Measurements from ENCODE around the gene APBA2.

The APBA2 gene

DNA sequence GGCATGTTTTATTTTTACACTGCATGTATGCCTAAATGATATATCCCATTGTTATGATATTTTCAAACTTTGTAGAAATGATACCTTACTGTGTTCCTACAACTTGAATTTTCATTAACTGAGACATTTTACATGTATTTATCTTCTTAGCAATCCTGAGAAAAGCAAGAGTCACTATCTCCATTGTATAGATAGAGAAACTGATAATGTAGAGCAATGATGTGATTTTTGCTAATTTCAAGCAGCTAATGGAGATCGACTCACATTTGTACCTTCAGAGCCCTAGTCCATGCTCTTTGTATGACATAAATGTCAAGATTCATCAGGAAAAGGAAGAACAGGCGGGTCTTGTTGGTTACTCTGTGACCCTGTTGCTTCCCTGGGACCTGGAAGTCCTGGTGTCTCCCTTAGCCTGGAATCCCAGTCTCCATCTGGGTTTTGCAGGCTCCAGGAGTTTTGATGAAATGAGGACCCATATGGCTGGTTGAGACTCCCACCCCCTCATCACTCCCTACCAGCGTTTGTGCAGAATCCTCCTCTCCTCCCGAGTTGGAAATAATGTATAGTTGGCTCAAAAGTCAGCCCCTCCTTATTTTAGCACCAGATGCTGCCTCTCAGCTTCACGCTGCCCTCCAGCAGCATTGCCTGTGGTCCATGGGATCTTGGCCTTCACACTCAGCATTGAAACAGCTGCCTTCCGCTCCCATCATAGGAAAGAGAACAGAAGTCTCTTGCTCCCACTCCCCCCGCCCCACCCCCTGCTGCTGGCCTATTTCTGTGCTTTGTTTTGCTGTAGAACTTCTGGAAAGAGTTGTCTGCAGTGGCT lies 67.1 kb downstream of the APBA2 start:
- no peak overlapping the region for H3K27ac ChIP-seq (ENCODE audit: low read depth, low read length)
- H3K4me1 ChIP-seq (ENCODE audit: control insufficient read depth in 5 of 5, insufficient read depth in 5 of 5, low read length in 5 of 5), result no peaks in the 10 kb centered on the region
- H3K36me3 ChIP-seq (ENCODE audit: control insufficient read depth in 5 of 5, insufficient read depth in 5 of 5, low read length in 5 of 5), result no peaks in the 10 kb centered on the region
- H3K4me3 ChIP-seq (ENCODE audit: low read depth in 1 of 5, low read length in 5 of 5), result no peak overlapping the region
- H3K9ac ChIP-seq (ENCODE audit: low read length in 5 of 5), result no peak overlapping the region
- peaks cover 0 to 17% (median 7%) of the 10 kb centered on the region in 5 donors for H3K27me3 ChIP-seq (ENCODE audit: control insufficient read depth in 5 of 5, insufficient read depth in 4 of 5, low read length in 5 of 5)
- H3K9me3 ChIP-seq (ENCODE audit: control insufficient read depth in 5 of 5, low read length in 5 of 5), result no peaks in the 10 kb centered on the region

DNA sequence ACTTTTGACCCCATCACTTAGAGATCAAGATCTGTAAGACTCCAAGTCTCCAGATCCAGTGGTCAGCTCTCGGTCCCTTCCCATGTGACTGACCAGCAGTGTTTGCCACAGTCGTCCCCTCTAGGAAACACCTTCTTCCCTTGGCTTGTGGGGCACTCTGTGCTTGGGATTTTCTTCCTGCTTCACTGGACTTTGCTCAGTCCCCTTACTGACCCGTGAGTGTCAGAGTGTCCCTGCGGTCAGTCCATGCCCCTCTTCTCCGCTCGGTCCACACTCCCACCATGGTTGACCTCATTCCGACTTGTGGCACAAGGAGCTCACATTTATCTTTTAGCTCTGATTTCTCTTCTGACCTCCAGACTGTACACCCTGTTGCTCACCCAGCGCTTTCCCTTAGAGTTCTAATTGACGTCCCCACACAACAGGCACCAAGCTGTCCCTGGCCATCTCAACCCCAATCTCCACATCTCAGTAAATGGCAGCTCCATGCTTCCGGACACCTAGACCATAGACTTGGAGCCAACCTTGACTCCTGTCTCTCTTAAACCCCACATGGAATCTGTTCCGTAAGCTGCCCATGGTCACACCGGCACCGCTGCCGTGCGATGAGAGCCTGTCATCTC lies 67.9 kb downstream of the APBA2 start:
- Histone ChIP-seq H3K9me3 (ENCODE audit: control insufficient read depth in 5 of 5, low read length in 5 of 5) (no peaks in the 10 kb centered on the region), H3K27me3 (ENCODE audit: control insufficient read depth in 5 of 5, insufficient read depth in 4 of 5, low read length in 5 of 5) (peaks cover 0 to 17% (median 7%) of the 10 kb centered on the region in 5 donors), H3K4me3 (ENCODE audit: low read depth in 1 of 5, low read length in 5 of 5) (no peak overlapping the region), H3K4me1 (ENCODE audit: control insufficient read depth in 5 of 5, insufficient read depth in 5 of 5, low read length in 5 of 5) (no peaks in the 10 kb centered on the region), H3K36me3 (ENCODE audit: control insufficient read depth in 5 of 5, insufficient read depth in 5 of 5, low read length in 5 of 5) (no peaks in the 10 kb centered on the region), H3K9ac (ENCODE audit: low read length in 5 of 5) (no peak overlapping the region), H3K27ac (ENCODE audit: low read depth, low read length) (no peak overlapping the region)

DNA sequence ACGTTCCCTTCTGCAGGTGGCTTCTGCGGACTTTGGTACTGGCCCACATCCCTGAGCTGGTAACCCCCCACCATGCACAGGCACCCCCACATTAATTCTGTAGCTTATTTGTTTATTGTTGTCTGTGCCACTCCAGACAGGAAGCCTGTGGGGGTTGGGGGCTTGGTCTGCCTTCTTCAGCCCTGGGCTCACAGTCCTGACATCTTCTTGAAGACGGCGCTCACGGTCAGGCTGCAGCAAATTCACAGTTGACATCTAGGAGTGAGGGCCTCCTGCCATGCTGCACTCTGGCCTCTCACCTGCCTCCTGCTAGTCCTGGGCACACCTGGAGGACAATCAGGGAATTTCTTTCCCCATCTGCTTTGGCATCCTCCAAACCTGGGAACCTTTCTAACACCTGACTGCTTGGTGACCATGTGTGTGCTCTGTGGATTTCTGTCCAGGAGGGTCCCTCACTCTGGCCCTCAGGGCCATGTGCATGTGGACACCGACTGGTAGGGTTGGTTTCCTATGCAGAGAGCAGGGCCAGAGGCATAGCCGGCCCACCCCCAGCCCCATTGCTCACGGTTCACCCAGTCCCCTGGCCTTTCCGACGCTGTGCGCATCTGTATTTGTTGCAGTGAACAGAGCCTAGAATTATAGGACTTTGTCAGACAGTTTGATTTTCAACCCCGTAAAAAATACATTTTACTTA lies 68.8 kb downstream of the APBA2 start:
- H3K27ac ChIP-seq (ENCODE audit: low read depth, low read length), result no peak overlapping the region
- H3K36me3 ChIP-seq (ENCODE audit: control insufficient read depth in 5 of 5, insufficient read depth in 5 of 5, low read length in 5 of 5), result no peaks in the 10 kb centered on the region
- H3K4me3 ChIP-seq (ENCODE audit: low read depth in 1 of 5, low read length in 5 of 5), result no peak overlapping the region
- H3K27me3 ChIP-seq (ENCODE audit: control insufficient read depth in 5 of 5, insufficient read depth in 4 of 5, low read length in 5 of 5), result peaks cover 0 to 12% (median 7%) of the 10 kb centered on the region in 5 donors
- H3K4me1 ChIP-seq (ENCODE audit: control insufficient read depth in 5 of 5, insufficient read depth in 5 of 5, low read length in 5 of 5), result no peaks in the 10 kb centered on the region
- no peaks in the 10 kb centered on the region for H3K9me3 ChIP-seq (ENCODE audit: control insufficient read depth in 5 of 5, low read length in 5 of 5)
- no peak overlapping the region for H3K9ac ChIP-seq (ENCODE audit: low read length in 5 of 5)

DNA sequence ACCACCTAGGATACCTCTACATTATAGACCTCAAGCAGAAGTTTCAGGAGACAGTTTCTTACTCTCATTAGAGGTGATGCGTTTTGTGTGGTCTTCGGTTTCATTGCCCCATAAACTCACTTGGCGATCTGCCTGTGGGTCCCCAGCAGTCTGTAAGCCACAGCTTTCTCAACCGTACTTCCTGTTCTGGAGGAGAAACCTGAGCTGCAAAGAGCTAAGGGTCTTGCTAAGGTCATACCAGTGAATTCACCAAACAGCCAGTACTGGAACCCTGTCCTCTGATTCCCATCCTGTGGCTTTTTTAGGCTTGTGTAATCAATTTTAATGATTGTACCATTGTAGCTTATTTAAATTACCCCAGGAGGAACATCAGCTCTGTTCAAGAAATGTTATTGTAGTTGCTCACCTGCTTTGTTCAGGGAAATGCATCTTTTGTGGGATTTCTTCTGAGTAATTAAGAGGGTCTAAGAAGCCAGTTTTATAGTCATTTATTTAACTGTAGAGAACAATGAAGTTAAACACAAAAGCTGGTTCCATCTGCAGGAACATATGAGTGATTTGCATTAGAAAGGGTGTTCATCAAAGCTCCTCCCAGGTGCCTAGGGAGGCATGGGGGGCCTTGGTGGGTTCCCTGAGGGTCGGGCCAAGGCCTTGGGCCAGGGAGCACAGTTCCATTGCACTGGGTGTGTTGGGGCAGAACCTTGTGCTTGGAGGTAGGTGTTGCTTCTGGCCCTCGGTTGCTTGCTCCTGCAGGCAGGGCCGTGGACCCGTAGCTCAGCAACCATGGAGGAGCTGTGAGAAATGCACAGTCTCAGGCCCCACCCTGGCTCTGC lies 69.6 kb downstream of the APBA2 start:
- Histone ChIP-seq H3K9me3 (ENCODE audit: control insufficient read depth in 5 of 5, low read length in 5 of 5) (no peaks in the 10 kb centered on the region), H3K27me3 (ENCODE audit: control insufficient read depth in 5 of 5, insufficient read depth in 4 of 5, low read length in 5 of 5) (peaks cover 0 to 12% (median 7%) of the 10 kb centered on the region in 5 donors), H3K4me3 (ENCODE audit: low read depth in 1 of 5, low read length in 5 of 5) (no peak overlapping the region), H3K4me1 (ENCODE audit: control insufficient read depth in 5 of 5, insufficient read depth in 5 of 5, low read length in 5 of 5) (no peaks in the 10 kb centered on the region), H3K27ac (ENCODE audit: low read depth, low read length) (no peak overlapping the region), H3K36me3 (ENCODE audit: control insufficient read depth in 5 of 5, insufficient read depth in 5 of 5, low read length in 5 of 5) (no peaks in the 10 kb centered on the region), H3K9ac (ENCODE audit: low read length in 5 of 5) (no peak overlapping the region)

DNA sequence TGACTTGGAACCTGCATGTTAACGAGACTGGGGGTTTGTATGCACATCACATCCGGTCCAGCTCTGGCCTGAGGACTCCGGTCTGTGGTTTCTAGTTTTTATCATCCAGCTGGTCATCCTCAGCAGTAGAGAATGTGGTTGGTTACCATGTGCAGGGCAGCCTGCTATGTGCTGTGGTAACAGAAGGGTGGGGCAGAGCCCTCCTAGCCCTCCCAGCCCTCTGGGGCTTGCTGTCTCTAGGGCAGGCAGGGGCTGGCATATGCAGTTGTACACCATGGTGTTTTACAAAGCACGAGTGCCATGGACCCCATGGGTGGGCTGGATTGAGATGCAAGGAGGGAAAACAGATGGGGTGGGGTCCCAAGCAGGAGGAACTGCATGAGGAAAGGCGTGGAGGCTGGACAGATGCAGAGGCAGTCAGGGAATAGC lies 70.2 kb downstream of the APBA2 start:
- no peaks in the 10 kb centered on the region for H3K4me1 ChIP-seq (ENCODE audit: control insufficient read depth in 5 of 5, insufficient read depth in 5 of 5, low read length in 5 of 5)
- no peak overlapping the region for H3K27ac ChIP-seq (ENCODE audit: low read depth, low read length)
- H3K27me3 ChIP-seq (ENCODE audit: control insufficient read depth in 5 of 5, insufficient read depth in 4 of 5, low read length in 5 of 5), result peaks cover 0 to 12% (median 7%) of the 10 kb centered on the region in 5 donors
- no peaks in the 10 kb centered on the region for H3K9me3 ChIP-seq (ENCODE audit: control insufficient read depth in 5 of 5, low read length in 5 of 5)
- H3K9ac ChIP-seq (ENCODE audit: low read length in 5 of 5), result no peak overlapping the region
- H3K4me3 ChIP-seq (ENCODE audit: low read depth in 1 of 5, low read length in 5 of 5), result no peak overlapping the region
- H3K36me3 ChIP-seq (ENCODE audit: control insufficient read depth in 5 of 5, insufficient read depth in 5 of 5, low read length in 5 of 5), result no peaks in the 10 kb centered on the region

DNA sequence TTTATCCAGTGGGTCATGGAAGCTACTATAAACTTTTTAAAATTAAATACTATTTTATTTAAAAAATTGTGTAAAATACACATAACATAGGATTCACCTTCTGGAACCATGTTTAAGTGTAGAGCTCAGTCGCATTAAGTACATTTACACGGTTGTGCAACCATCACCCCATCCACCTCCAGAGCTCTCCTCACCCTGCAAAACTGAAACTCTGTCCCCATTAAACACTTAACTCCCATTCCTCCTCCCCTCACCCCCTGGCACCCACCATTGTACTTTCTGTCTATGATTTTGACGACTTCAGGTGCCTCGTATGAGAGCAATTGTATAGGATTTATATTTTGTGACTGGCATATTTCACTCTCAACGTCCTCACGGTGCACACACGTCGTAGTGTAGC lies 70.7 kb downstream of the APBA2 start:
- no peak overlapping the region for H3K9ac ChIP-seq (ENCODE audit: low read length in 5 of 5)
- no peaks in the 10 kb centered on the region for H3K4me1 ChIP-seq (ENCODE audit: control insufficient read depth in 5 of 5, insufficient read depth in 5 of 5, low read length in 5 of 5)
- H3K4me3 ChIP-seq (ENCODE audit: low read depth in 1 of 5, low read length in 5 of 5), result no peak overlapping the region
- H3K36me3 ChIP-seq (ENCODE audit: control insufficient read depth in 5 of 5, insufficient read depth in 5 of 5, low read length in 5 of 5), result no peaks in the 10 kb centered on the region
- H3K27me3 ChIP-seq (ENCODE audit: control insufficient read depth in 5 of 5, insufficient read depth in 4 of 5, low read length in 5 of 5), result peaks cover 0 to 14% (median 7%) of the 10 kb centered on the region in 5 donors
- no peak overlapping the region for H3K27ac ChIP-seq (ENCODE audit: low read depth, low read length)
- no peaks in the 10 kb centered on the region for H3K9me3 ChIP-seq (ENCODE audit: control insufficient read depth in 5 of 5, low read length in 5 of 5)

DNA sequence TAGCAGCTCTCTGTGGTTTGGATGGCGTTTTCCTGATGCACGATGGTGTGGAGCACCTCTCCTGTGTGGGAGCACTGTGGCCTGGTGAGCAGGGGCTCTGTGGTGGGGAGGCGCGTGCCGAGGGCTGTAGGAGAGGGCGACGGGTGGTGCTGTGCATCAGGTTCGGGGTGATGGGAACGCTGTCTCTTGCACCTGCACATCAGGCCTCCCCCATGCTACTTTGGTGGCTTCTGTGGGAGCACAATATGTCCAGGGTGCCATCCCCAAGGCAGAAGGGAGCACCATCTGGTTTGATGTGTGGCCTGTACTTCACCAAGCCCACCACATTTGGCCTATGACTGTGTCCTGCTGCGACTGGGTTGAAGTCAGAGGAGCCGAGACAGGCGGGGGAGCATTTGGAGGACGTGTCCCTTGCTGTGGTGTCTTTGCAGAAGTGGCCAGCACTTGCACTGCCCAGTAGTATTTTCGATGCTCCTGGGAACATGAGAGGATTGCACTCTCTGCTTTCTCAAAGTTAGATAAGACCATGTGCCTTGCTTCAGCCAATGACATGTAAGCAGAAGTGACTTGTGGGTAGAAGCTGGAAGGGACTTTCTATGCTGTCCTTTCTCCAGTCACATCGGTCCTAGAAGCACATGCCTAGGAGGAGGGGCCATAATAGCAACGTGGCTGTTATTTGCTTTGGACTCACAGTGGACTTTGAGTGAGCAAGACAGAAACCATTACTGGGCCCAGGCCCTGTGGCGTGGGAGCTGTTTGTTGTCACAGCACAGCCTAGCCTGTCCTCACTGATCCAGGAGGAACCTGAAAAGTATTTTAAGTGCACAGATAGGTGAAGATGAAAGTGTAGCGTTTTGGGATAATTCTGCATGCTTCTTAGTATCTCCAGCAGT lies 72.1 kb downstream of the APBA2 start:
- H3K27me3 ChIP-seq (ENCODE audit: control insufficient read depth in 5 of 5, insufficient read depth in 4 of 5, low read length in 5 of 5), result peaks cover 0 to 14% (median 7%) of the 10 kb centered on the region in 5 donors
- no peak overlapping the region for H3K4me3 ChIP-seq (ENCODE audit: low read depth in 1 of 5, low read length in 5 of 5)
- H3K27ac ChIP-seq (ENCODE audit: low read depth, low read length), result no peak overlapping the region
- no peaks in the 10 kb centered on the region for H3K36me3 ChIP-seq (ENCODE audit: control insufficient read depth in 5 of 5, insufficient read depth in 5 of 5, low read length in 5 of 5)
- no peaks in the 10 kb centered on the region for H3K9me3 ChIP-seq (ENCODE audit: control insufficient read depth in 5 of 5, low read length in 5 of 5)
- H3K4me1 ChIP-seq (ENCODE audit: control insufficient read depth in 5 of 5, insufficient read depth in 5 of 5, low read length in 5 of 5), result no peaks in the 10 kb centered on the region
- no peak overlapping the region for H3K9ac ChIP-seq (ENCODE audit: low read length in 5 of 5)

DNA sequence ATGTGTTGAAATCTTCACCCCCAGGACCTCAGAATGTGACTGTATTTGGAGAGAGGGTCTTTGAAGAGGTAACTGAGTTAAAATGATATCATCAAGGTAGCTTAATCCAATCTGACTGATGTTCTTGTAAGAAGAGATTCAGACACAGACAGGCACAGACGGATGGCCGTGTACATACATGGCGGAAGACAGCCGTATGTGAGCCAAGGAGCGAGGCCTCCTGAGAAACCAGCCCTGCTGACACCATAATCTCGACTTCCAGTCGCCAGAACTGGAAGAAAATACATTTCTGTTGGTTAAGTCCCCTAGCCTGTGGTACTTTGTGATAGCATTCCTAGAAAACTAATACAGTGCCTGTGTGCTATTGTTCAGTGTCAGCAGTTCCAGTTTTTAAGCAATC lies 73.6 kb downstream of the APBA2 start:
- Histone ChIP-seq H3K9me3 (ENCODE audit: control insufficient read depth in 5 of 5, low read length in 5 of 5) (no peaks in the 10 kb centered on the region), H3K27me3 (ENCODE audit: control insufficient read depth in 5 of 5, insufficient read depth in 4 of 5, low read length in 5 of 5) (peaks cover 0 to 11% (median 7%) of the 10 kb centered on the region in 5 donors), H3K4me3 (ENCODE audit: low read depth in 1 of 5, low read length in 5 of 5) (no peak overlapping the region), H3K4me1 (ENCODE audit: control insufficient read depth in 5 of 5, insufficient read depth in 5 of 5, low read length in 5 of 5) (no peaks in the 10 kb centered on the region), H3K36me3 (ENCODE audit: control insufficient read depth in 5 of 5, insufficient read depth in 5 of 5, low read length in 5 of 5) (no peaks in the 10 kb centered on the region), H3K9ac (ENCODE audit: low read length in 5 of 5) (no peak overlapping the region), H3K27ac (ENCODE audit: low read depth, low read length) (no peak overlapping the region)

DNA sequence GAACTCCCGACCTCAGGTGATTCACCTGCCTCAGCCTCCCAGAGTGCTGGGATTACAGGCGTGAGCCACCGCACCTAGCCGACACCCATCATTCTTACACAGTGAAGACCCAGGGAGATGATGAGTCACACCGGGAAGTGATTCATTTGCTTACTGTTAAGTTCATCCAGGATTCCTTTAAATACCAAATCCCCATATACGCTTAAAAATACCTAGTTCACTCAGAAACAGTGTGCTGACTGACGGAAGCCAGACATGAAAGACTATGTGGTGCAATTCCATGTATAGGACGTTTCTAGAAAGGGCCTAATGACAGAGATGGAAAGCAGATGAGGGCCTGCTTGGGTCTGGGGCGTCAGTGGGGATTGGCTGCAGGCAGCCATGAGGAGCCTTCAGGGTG lies 75.2 kb downstream of the APBA2 start:
- H3K4me3 ChIP-seq (ENCODE audit: low read depth in 1 of 5, low read length in 5 of 5), result no peak overlapping the region
- H3K9me3 ChIP-seq (ENCODE audit: control insufficient read depth in 5 of 5, low read length in 5 of 5), result no peaks in the 10 kb centered on the region
- no peak overlapping the region for H3K9ac ChIP-seq (ENCODE audit: low read length in 5 of 5)
- no peaks in the 10 kb centered on the region for H3K36me3 ChIP-seq (ENCODE audit: control insufficient read depth in 5 of 5, insufficient read depth in 5 of 5, low read length in 5 of 5)
- no peaks in the 10 kb centered on the region for H3K4me1 ChIP-seq (ENCODE audit: control insufficient read depth in 5 of 5, insufficient read depth in 5 of 5, low read length in 5 of 5)
- no peak overlapping the region for H3K27ac ChIP-seq (ENCODE audit: low read depth, low read length)
- H3K27me3 ChIP-seq (ENCODE audit: control insufficient read depth in 5 of 5, insufficient read depth in 4 of 5, low read length in 5 of 5), result peaks cover 0 to 4% (median 0%) of the 10 kb centered on the region in 5 donors

Data from subcutaneous abdominal adipose tissue (tissue), 5 donors.